ENCODE data around the gene NAA35. TPM values are rescaled to one million over a fixed set of nuclear protein-coding genes. Genes with fewer than 3 reads are reported as not detected.

NAA35 gene
- total and polyA plus RNA-seq, 2 experiments from 2014 or later = 17.8 to 28.6 TPM

DNA sequence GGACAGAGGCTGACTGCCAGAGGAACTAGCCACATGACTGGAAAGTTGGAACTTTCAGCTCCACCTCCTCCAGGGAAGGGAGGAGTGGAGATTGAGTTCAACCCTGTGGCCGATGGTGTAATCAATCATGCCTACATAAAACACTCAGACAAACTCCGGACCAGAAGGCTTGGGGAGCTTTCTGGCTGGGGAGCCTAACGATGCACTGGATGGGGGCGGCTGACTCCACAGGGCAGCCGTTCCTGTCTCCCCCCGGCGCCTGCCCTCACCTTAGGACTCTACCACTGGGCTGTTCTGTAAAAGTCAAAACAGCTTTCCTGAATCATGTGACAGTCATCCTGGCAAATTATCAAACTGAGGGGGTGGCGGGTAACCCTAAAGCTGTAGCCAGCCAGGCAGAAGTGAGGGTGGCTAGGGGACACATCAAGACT lies 100.4 kb downstream of the NAA35 start:
- Histone ChIP-seq H2AFZ (no peak overlapping the region), H3K27ac (no peak overlapping the region), H3K9me3 (ENCODE audit: low read depth) (no peaks in the 10 kb centered on the region), H3K4me3 (no peak overlapping the region), H3K4me1 (ENCODE audit: insufficient read depth) (no peaks in the 10 kb centered on the region), H3K36me3 (replicated peaks; ENCODE audit: insufficient read depth, low read depth) (no peaks in the 10 kb centered on the region), H3K4me2 (no peak overlapping the region), H4K20me1 (ENCODE audit: insufficient read depth, poor library complexity, severe bottlenecking) (no peaks in the 10 kb centered on the region), H3K27me3 (no peaks in the 10 kb centered on the region), H3K79me2 (no peaks in the 10 kb centered on the region), H3K9me2 (replicated peaks; ENCODE audit: insufficient read depth) (no peaks in the 10 kb centered on the region)
- TF ChIP-seq EZH2 (IDR thresholded peaks at IDR 0.05; ENCODE audit: borderline replicate concordance) (no peak), EZH2phosphoT487 (IDR thresholded peaks at IDR 0.05; ENCODE audit: low read depth, severe bottlenecking, unreplicated experiment) (no peak)
- TF ChIP-seq, protein P1, sequence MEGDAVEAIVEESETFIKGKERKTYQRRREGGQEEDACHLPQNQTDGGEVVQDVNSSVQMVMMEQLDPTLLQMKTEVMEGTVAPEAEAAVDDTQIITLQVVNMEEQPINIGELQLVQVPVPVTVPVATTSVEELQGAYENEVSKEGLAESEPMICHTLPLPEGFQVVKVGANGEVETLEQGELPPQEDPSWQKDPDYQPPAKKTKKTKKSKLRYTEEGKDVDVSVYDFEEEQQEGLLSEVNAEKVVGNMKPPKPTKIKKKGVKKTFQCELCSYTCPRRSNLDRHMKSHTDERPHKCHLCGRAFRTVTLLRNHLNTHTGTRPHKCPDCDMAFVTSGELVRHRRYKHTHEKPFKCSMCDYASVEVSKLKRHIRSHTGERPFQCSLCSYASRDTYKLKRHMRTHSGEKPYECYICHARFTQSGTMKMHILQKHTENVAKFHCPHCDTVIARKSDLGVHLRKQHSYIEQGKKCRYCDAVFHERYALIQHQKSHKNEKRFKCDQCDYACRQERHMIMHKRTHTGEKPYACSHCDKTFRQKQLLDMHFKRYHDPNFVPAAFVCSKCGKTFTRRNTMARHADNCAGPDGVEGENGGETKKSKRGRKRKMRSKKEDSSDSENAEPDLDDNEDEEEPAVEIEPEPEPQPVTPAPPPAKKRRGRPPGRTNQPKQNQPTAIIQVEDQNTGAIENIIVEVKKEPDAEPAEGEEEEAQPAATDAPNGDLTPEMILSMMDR (IDR thresholded peaks at IDR 0.05; ENCODE audit: poor library complexity) = no peak
- WGBS (ENCODE audit: low lambda C conversion rate, missing lambda C conversion rate) = 72% methylated on average over 8 of the region's 8 CpGs
- DNase-seq (ENCODE audit: low spot score) = no peak

DNA sequence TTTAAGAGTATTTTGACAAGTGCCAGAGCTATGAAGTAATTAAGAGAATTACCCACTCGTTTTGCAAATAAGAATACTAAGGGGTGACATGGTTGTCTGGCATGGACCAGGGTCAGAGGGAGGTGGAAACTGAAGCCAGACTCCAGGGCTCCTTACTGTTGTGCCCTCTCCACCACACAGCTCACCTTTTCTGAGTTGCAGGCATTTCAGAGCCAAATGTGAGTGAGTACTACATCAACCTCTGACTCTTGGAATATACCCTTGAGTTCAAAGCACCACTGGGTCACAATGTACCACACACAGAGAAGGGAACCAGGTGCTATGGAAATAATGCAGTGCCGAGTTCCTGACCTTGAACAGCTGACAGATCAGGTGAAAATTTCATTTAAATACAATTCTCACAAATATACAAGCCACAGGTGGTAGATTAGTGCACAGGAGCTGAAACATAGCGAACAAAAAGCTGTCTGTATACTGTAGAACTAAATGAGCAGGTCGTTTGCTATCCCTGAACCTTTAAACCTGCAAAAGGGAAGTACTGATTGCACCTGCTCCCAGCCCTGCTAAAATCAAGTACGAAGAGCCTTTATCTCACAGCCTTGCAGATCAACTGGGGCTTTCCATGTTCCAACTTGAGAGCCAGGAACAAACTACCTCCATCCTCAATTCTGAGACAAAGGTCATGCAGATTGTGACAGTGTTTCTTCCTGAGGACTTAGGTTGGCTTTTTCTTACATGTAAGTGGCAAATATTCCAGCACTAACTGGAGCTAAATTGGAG lies 101.4 kb downstream of the NAA35 start:
- no peaks in the 10 kb centered on the region for H3K27me3 ChIP-seq
- WGBS (ENCODE audit: low lambda C conversion rate, missing lambda C conversion rate) = 80% methylated on average over 5 of the region's 5 CpGs
- H3K4me3 ChIP-seq = no peak overlapping the region
- H3K4me1 ChIP-seq (ENCODE audit: insufficient read depth) = no peaks in the 10 kb centered on the region
- H3K4me2 ChIP-seq = no peak overlapping the region
- no peaks in the 10 kb centered on the region for H3K9me3 ChIP-seq (ENCODE audit: low read depth)
- H3K27ac ChIP-seq = no peak overlapping the region
- no peak overlapping the region for H2AFZ ChIP-seq
- TF ChIP-seq, protein P1 (IDR thresholded peaks at IDR 0.05; ENCODE audit: poor library complexity) = no peak
- TF ChIP-seq EZH2phosphoT487 (IDR thresholded peaks at IDR 0.05; ENCODE audit: low read depth, severe bottlenecking, unreplicated experiment) (no peak), EZH2 (IDR thresholded peaks at IDR 0.05; ENCODE audit: borderline replicate concordance) (no peak)
- H4K20me1 ChIP-seq (ENCODE audit: insufficient read depth, poor library complexity, severe bottlenecking) = no peaks in the 10 kb centered on the region
- H3K9me2 ChIP-seq (replicated peaks; ENCODE audit: insufficient read depth) = no peaks in the 10 kb centered on the region
- no peak for DNase-seq (ENCODE audit: low spot score)
- H3K79me2 ChIP-seq = no peaks in the 10 kb centered on the region
- H3K36me3 ChIP-seq (replicated peaks; ENCODE audit: insufficient read depth, low read depth) = no peaks in the 10 kb centered on the region

DNA sequence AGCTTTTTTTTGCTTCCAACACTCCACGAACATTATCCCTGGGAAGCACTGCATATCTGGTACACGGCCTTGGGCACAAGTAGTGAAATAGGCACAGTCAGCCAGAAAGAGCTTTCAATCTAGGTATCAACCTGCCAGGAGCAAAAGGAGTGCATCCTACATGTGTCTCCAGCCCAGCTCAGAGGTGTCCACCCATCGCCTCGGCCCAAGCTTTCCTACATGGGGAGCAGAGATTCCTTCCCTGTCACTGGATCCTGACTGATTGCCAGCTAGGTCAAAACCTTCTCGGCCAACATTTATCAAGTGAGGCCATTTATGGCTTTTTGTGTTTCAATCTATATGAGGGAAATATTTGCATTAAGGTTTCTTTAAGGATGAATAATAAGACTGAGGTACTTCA lies 102.6 kb downstream of the NAA35 start:
- no peak for TF ChIP-seq EZH2phosphoT487 (IDR thresholded peaks at IDR 0.05; ENCODE audit: low read depth, severe bottlenecking, unreplicated experiment)
- TF ChIP-seq, protein P1 (IDR thresholded peaks at IDR 0.05; ENCODE audit: poor library complexity) = no peak
- TF ChIP-seq EZH2 (IDR thresholded peaks at IDR 0.05; ENCODE audit: borderline replicate concordance) = no peak
- H3K27ac ChIP-seq = no peak overlapping the region
- H4K20me1 ChIP-seq (ENCODE audit: insufficient read depth, poor library complexity, severe bottlenecking) = no peaks in the 10 kb centered on the region
- H3K79me2 ChIP-seq = no peaks in the 10 kb centered on the region
- no peak overlapping the region for H2AFZ ChIP-seq
- no peak overlapping the region for H3K4me3 ChIP-seq
- no peaks in the 10 kb centered on the region for H3K27me3 ChIP-seq
- H3K4me1 ChIP-seq (ENCODE audit: insufficient read depth) = no peaks in the 10 kb centered on the region
- DNase-seq (ENCODE audit: low spot score) = no peak
- no peaks in the 10 kb centered on the region for H3K9me3 ChIP-seq (ENCODE audit: low read depth)
- 94% methylated on average over 5 of the region's 5 CpGs for WGBS (ENCODE audit: low lambda C conversion rate, missing lambda C conversion rate)
- no peaks in the 10 kb centered on the region for H3K9me2 ChIP-seq (replicated peaks; ENCODE audit: insufficient read depth)
- H3K4me2 ChIP-seq = no peak overlapping the region
- no peaks in the 10 kb centered on the region for H3K36me3 ChIP-seq (replicated peaks; ENCODE audit: insufficient read depth, low read depth)
